Mesendoderm (in vitro differentiated cells): Measurements from ENCODE around the gene CUL9. TPM values are rescaled to one million over a fixed set of nuclear protein-coding genes. Genes with fewer than 3 reads are reported as not detected.
"Not testable (repeated sequence)": the region's sequence is repeated elsewhere in the genome, so short reads cannot be mapped to it uniquely, and the experiment has no call there.

Experiments
- DNase-seq: peaks from one replicate; pipeline ENCODE4 v3.0.0; 2013
- H2AK5ac ChIP-seq: 2 replicates; pipeline ENCODE4 v1.6.1; 2013; ENCODE audit warnings: low read length, inconsistent platforms
- H2BK120ac ChIP-seq: 2 replicates; pipeline ENCODE4 v1.6.1; 2013; ENCODE audit warnings: low read depth, mild to moderate bottlenecking, low read length, moderate library complexity, mixed read lengths
- H2BK15ac ChIP-seq: replicated peaks from 2 replicates; pipeline ENCODE4 v1.6.1; 2013; ENCODE audit warnings: low read depth, mild to moderate bottlenecking, moderate library complexity
- H2BK5ac ChIP-seq: 2 replicates; pipeline ENCODE4 v1.6.1; 2013; ENCODE audit warnings: low read length, inconsistent platforms
- H3K18ac ChIP-seq: 2 replicates; pipeline ENCODE4 v1.6.1; 2013; ENCODE audit warnings: mild to moderate bottlenecking, low read length, mixed read lengths
- H3K23ac ChIP-seq: one replicate; pipeline ENCODE4 v1.6.1; 2013; ENCODE audit warnings: low read length
- H3K27ac ChIP-seq: 2 replicates; pipeline ENCODE4 v1.5.1; 2013; ENCODE audit warnings: low read depth, mild to moderate bottlenecking, inconsistent platforms, low read length, moderate library complexity
- H3K27me3 ChIP-seq: 2 replicates; pipeline ENCODE4 v1.6.1; 2013; ENCODE audit warnings: low read length, control low read depth, mild to moderate bottlenecking, inconsistent platforms; ENCODE audit not compliant: insufficient read depth, poor library complexity
- H3K36me3 ChIP-seq: 2 replicates; pipeline ENCODE4 v1.6.1; 2013; ENCODE audit warnings: low read length, inconsistent platforms; ENCODE audit not compliant: control insufficient read depth, insufficient read depth
- H3K4ac ChIP-seq: one replicate; pipeline ENCODE4 v1.6.1; 2013; ENCODE audit warnings: low read depth, mild to moderate bottlenecking, low read length, moderate library complexity
- H3K4me1 ChIP-seq: 2 replicates; pipeline ENCODE4 v1.6.1; 2013; ENCODE audit warnings: low read depth, low read length, inconsistent platforms; ENCODE audit not compliant: control insufficient read depth
- H3K4me2 ChIP-seq: 2 replicates; pipeline ENCODE4 v1.6.1; 2013; ENCODE audit warnings: low read length
- H3K4me3 ChIP-seq: 2 replicates; pipeline ENCODE4 v1.5.1; 2013; ENCODE audit warnings: mild to moderate bottlenecking, low read length
- H3K56ac ChIP-seq: one replicate; pipeline ENCODE4 v1.6.1; 2013; ENCODE audit warnings: low read length
- H3K79me1 ChIP-seq: 2 replicates; pipeline ENCODE4 v1.6.1; 2013; ENCODE audit warnings: low read length, inconsistent platforms
- H3K79me2 ChIP-seq: 2 replicates; pipeline ENCODE4 v1.6.1; 2013; ENCODE audit warnings: mild to moderate bottlenecking, low read length; ENCODE audit not compliant: control insufficient read depth, insufficient read depth
- H3K9ac ChIP-seq: 2 replicates; pipeline ENCODE4 v1.6.1; 2013; ENCODE audit warnings: low read length, inconsistent platforms
- H4K5ac ChIP-seq: one replicate; pipeline ENCODE4 v1.6.1; 2013; ENCODE audit warnings: low read length
- H4K8ac ChIP-seq: one replicate; pipeline ENCODE4 v1.6.1; 2013; ENCODE audit warnings: low read depth, mild to moderate bottlenecking, control low read depth, low read length, moderate library complexity
- WGBS: extraction: QIAGEN DNeasy Blood & Tissue Kit; methylation state at CpG from one replicate; pipeline ENCODE4 v1.1.7; 2013; ENCODE audit warnings: low lambda C conversion rate, missing lambda C conversion rate; ENCODE audit not compliant: insufficient coverage; ENCODE audit errors: extremely low coverage; 5-methylcytosine and 5-hydroxymethylcytosine counted together
- polyA plus RNA-seq, 2 experiments: library from polyadenylated mRNA; stranded (reverse); fragments of 200-250 nt; gene quantifications; one replicate each; pipeline ENCODE4 v1.2.3, GENCODE V29; 2013

The CUL9 gene
- 2.1 TPM for polyA plus RNA-seq (2013, experiment 1 of 2)
- polyA plus RNA-seq (2013, experiment 2 of 2), result 1.3 TPM

DNA sequence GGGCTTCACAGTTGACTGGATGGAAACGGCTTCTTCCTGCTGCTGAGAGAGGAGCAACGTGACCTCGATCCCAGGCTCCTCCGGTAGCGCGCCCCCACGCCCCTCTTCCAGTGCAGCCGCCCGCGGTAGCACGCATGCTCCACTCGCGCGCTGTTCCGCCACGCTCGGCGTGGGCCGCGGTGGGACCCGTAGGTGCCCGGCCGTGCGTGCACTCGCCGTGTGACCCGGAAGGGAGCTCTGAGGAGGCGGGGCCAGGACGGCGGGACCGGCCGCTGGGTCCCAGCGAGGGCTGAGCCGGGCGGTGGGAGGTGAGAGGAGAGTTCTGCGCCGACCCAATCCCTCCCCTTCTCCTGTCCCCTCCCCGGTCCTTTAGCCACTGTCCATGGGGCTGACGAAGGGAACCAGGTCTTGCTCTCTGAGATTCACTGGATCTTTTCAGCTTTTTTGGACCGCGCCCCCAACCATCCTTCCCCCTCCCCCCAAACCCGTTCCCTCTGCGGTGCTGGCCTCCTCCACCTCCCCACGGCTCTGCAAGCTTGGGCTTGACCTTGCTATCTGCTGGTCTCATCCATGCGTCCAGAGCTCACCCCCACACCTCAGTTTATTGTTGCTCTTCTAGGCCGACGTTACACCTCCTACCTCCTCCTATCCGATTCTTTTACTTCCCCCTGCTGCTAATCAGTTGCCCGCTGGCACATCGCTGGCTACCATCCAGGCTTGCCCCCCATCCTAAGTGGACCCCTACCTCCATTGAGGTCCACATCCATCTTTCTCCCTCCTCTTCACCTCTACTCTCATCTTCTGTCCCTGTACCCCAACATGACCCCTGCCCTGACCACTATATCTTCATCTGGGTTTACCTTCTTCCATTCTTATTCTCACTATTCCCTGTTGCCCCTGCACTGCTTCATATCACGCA, at the start of gene CUL9:
Gene CUL9, plus strand, starts transcription at position 255 of the 919 bp plus-strand sequence. CDS start 2,115 bp downstream, outside the sequence.
- Histone ChIP-seq H4K8ac (no peak within 1 kb of the TSS), H3K4me1 (peaks cover 2% of the 10 kb centered on the region), H3K56ac (peak within 1 kb of the TSS; percentile 76), H3K4me2 (peak within 1 kb of the TSS; percentile 79), H2BK15ac (no peak within 1 kb of the TSS), H3K79me1 (no peaks in the 10 kb centered on the region), H3K9ac (peak within 1 kb of the TSS; percentile 85), H3K27ac (no peak within 1 kb of the TSS), H3K79me2 (no peaks in the 10 kb centered on the region), H2BK5ac (no peak within 1 kb of the TSS), H2AK5ac (no peak within 1 kb of the TSS), H4K5ac (no peak within 1 kb of the TSS), H2BK120ac (no peak within 1 kb of the TSS), H3K18ac (peak within 1 kb of the TSS; percentile 15), H3K27me3 (no peaks in the 10 kb centered on the region), H3K4ac (no peak within 1 kb of the TSS), H3K23ac (no peak within 1 kb of the TSS), H3K36me3 (peaks cover 8% of the 10 kb centered on the region), H3K4me3 (peak within 1 kb of the TSS; percentile 65)
- WGBS, result no CpG with 5 or more reads among the region's 51 CpGs
- peak; percentile 68 for DNase-seq

DNA sequence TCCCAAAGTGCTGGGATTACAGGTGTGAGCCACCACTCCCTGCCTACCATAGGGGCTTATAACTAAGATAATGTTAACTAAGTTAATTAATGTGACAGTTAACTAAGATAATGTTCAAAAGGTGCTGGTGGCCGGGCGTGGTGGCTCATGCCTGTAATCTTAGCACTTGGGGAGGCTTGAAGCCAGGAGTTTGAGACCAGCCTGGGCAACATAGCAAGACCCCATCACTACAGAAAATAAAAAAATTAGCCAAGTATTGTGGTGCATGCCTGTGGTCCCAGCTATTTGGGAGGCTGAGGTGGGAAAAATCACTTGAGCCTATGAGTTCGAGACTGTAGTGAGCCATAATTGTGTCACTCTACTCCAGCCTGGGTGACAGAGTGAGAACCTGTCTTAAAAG, 43.7 kb upstream of the CUL9 start:
- Histone ChIP-seq H3K79me2 (no peaks in the 10 kb centered on the region), H4K5ac (no peak overlapping the region), H4K8ac (no peak overlapping the region), H2BK120ac (no peak overlapping the region), H3K4me1 (no peaks in the 10 kb centered on the region), H3K23ac (no peak overlapping the region), H3K36me3 (peaks cover 6% of the 10 kb centered on the region), H3K79me1 (no peaks in the 10 kb centered on the region), H2BK15ac (no peak overlapping the region), H2AK5ac (no peak overlapping the region), H3K18ac (no peak overlapping the region), H3K56ac (no peak overlapping the region), H3K4ac (no peak overlapping the region), H3K9ac (no peak overlapping the region), H3K27ac (no peak overlapping the region), H2BK5ac (no peak overlapping the region), H3K27me3 (no peaks in the 10 kb centered on the region), H3K4me2 (no peak overlapping the region), H3K4me3 (no peak overlapping the region)
- no peak for DNase-seq
- WGBS, result no CpG with 5 or more reads among the region's 3 CpGs

- H3K56ac ChIP-seq, H2BK15ac ChIP-seq, H3K4me2 ChIP-seq, H3K36me3 ChIP-seq, H3K27ac ChIP-seq, H2BK120ac ChIP-seq, H3K23ac ChIP-seq, H2AK5ac ChIP-seq, H3K4me1 ChIP-seq, DNase-seq, H3K79me2 ChIP-seq, H3K18ac ChIP-seq, H3K27me3 ChIP-seq, H3K4me3 ChIP-seq, H3K4ac ChIP-seq, H2BK5ac ChIP-seq, H4K5ac ChIP-seq, H3K9ac ChIP-seq, H3K79me1 ChIP-seq, H4K8ac ChIP-seq: not testable (repeated sequence)
- WGBS, result no CpG with 5 or more reads among the region's 11 CpGs
Measured at GRCh38 chr6:43139973-43140372, 42.0 kb upstream of the CUL9 start.

- Histone ChIP-seq H3K56ac (no peak overlapping the region), H3K79me2 (no peaks in the 10 kb centered on the region), H2AK5ac (no peak overlapping the region), H2BK5ac (no peak overlapping the region), H3K79me1 (no peaks in the 10 kb centered on the region), H3K27ac (no peak overlapping the region), H3K36me3 (peaks cover 6% of the 10 kb centered on the region), H4K8ac (no peak overlapping the region), H3K4me3 (no peak overlapping the region), H4K5ac (no peak overlapping the region), H3K9ac (no peak overlapping the region), H3K4me2 (no peak overlapping the region), H2BK15ac (no peak overlapping the region), H3K18ac (no peak overlapping the region), H3K4me1 (no peaks in the 10 kb centered on the region), H3K27me3 (no peaks in the 10 kb centered on the region), H3K4ac (no peak overlapping the region), H2BK120ac (no peak overlapping the region), H3K23ac (no peak overlapping the region)
- WGBS, result no CpG with 5 or more reads among the region's 16 CpGs
- no peak for DNase-seq
Measured at GRCh38 chr6:43141644-43142043, 40.4 kb upstream of the CUL9 start.

DNA sequence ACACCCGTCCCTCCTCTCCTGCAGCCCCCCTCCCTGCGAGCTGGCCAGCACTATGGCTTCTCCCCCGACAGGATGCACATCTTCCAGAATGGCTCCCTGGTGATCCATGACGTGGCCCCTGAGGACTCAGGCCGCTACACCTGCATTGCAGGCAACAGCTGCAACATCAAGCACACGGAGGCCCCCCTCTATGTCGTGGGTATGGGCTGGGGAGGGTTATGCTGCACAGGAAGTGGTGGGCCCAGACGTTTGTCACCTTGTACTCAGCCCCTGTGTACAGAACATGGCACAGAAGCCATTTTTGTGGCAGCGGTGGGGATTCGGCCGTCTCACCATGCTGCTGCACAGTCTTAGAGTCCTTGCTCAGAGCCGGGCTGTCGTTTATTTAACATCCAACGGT, 39.9 kb upstream of the CUL9 start:
- Histone ChIP-seq H4K8ac (no peak overlapping the region), H3K27me3 (no peaks in the 10 kb centered on the region), H3K4ac (no peak overlapping the region), H3K23ac (no peak overlapping the region), H3K4me3 (no peak overlapping the region), H3K9ac (no peak overlapping the region), H4K5ac (no peak overlapping the region), H3K4me2 (no peak overlapping the region), H3K56ac (no peak overlapping the region), H3K27ac (no peak overlapping the region), H3K4me1 (no peaks in the 10 kb centered on the region), H2BK15ac (no peak overlapping the region), H3K36me3 (peaks cover 8% of the 10 kb centered on the region), H2BK120ac (no peak overlapping the region), H3K79me1 (no peaks in the 10 kb centered on the region), H3K18ac (no peak overlapping the region), H3K79me2 (no peaks in the 10 kb centered on the region), H2BK5ac (no peak overlapping the region), H2AK5ac (no peak overlapping the region)
- no CpG with 5 or more reads among the region's 14 CpGs for WGBS
- no peak for DNase-seq
